HCT116 (cell line): ENCODE measurements around the gene RYR2. TPM values are rescaled to one million over a fixed set of nuclear protein-coding genes. Genes with fewer than 3 reads are reported as not detected.

Source experiments
- ATAC-seq: fragments of 200-7000 bp; cut with Tn5 transposase; 2 replicates; pipeline ENCODE4 v1.9.1; 2020; ENCODE audit warnings: mild to moderate bottlenecking, moderate library complexity
- BruUV-seq: library from RNA; stranded (reverse); fragments of 400-500 nt; replicated peaks from 2 replicates; lab custom pipeline; 2021; lab: Mats Ljungman, UMichigan
- CTCF ChIA-PET: fragments of 300-600 bp; sonication (Branson Sonifier 250); formaldehyde crosslinking; loops from one replicate; lab custom pipeline; 2021; ENCODE audit warnings: antibody characterized with exemption; lab: Charles Lee
- POLR2A ChIA-PET: fragments of 300-600, 350-600 bp; sonication (Branson Sonifier 250); formaldehyde crosslinking; loops from one replicate; lab custom pipeline; 2021; ENCODE audit warnings: antibody characterized with exemption; lab: Charles Lee
- RAD21 ChIA-PET, 2 experiments: fragments of 300-600 bp; sonication (Branson Sonifier 250); formaldehyde crosslinking; loops; one replicate each; lab custom pipeline; 2023; ENCODE audit warnings: low total read pairs in 2 of 2; ENCODE audit not compliant: uncharacterized antibody in 2 of 2, unreplicated experiment in 2 of 2, low non-redundant PET in 1 of 2; lab: Charles Lee
- DNase-seq: peaks from one replicate; pipeline ENCODE4 v3.0.0-alpha.2; 2010; ENCODE audit warnings: low read depth, low spot score
- H2AFZ ChIP-seq: fragments of 200-600 bp; shearing (Covaris generic), sonication (generic); 2 replicates; pipeline ENCODE4 v1.6.1; 2017; ENCODE audit warnings: low read depth, mixed run types, mixed read lengths, antibody characterized with exemption, low read length; ENCODE audit not compliant: poor library complexity, severe bottlenecking
- H3K27ac ChIP-seq: 2 replicates; pipeline ENCODE4 v1.5.1; 2012; ENCODE audit warnings: low read depth, low read length
- H3K27me3 ChIP-seq: fragments of 200-600 bp; sonication (generic); 2 replicates; pipeline ENCODE4 v1.6.1; 2016; ENCODE audit warnings: mixed run types, low read length, mixed read lengths; ENCODE audit not compliant: insufficient read depth
- H3K36me3 ChIP-seq, 2 experiments: fragments of 200-500 bp in 1 of 2; fragments of 200-600 bp in 1 of 2; sonication (Bioruptor generic) in 1 of 2; sonication (generic) in 1 of 2; 2 replicates each; pipeline versions ENCODE4 v1.5.1 to v1.6.1; 2014 to 2016; ENCODE audit warnings: low read length in 2 of 2, inconsistent platforms in 1 of 2, mixed read lengths in 1 of 2, mixed run types in 1 of 2; ENCODE audit not compliant: insufficient read depth in 2 of 2, control insufficient read depth in 1 of 2
- H3K4me1 ChIP-seq, 2 experiments: fragments of 200-600 bp in 1 of 2; sonication (generic) in 1 of 2; 2 replicates each; pipeline versions ENCODE4 v1.5.1 to v1.6.1; 2012 to 2017; ENCODE audit warnings: low read length in 2 of 2, inconsistent platforms in 1 of 2, mild to moderate bottlenecking in 1 of 2, mixed read lengths in 1 of 2, mixed run types in 1 of 2, moderate library complexity in 1 of 2; ENCODE audit not compliant: insufficient read depth in 2 of 2, control insufficient read depth in 1 of 2
- H3K4me2 ChIP-seq: fragments of 200-600 bp; sonication (generic); 2 replicates; pipeline ENCODE4 v1.6.1; 2017; ENCODE audit warnings: mixed run types, low read length, mixed read lengths
- H3K4me3 ChIP-seq, 2 experiments: fragments of 200-600 bp in 1 of 2; sonication (generic) in 1 of 2; replicated peaks in 1 of 2; 2 replicates each; pipeline ENCODE4 v1.5.1; 2011 to 2016; ENCODE audit warnings: low read length in 2 of 2, control low read depth in 1 of 2, low read depth in 1 of 2, mild to moderate bottlenecking in 1 of 2, mixed read lengths in 1 of 2, mixed run types in 1 of 2
- H3K79me2 ChIP-seq: fragments of 200-600 bp; sonication (generic); 2 replicates; pipeline ENCODE4 v1.6.1; 2017; ENCODE audit warnings: mild to moderate bottlenecking, mixed run types, low read length, moderate library complexity, mixed read lengths; ENCODE audit not compliant: insufficient read depth
- H3K9ac ChIP-seq: fragments of 200-600 bp; sonication (generic); 2 replicates; pipeline ENCODE4 v1.6.1; 2016; ENCODE audit warnings: low read length, mixed read lengths
- H3K9me2 ChIP-seq: fragments of 200-600 bp; sonication (generic), shearing (Covaris generic); 2 replicates; pipeline ENCODE4 v1.6.1; 2017; ENCODE audit warnings: mixed run types, mild to moderate bottlenecking, moderate library complexity; ENCODE audit not compliant: insufficient read depth
- H3K9me3 ChIP-seq, 2 experiments: fragments of 200-500 bp in 1 of 2; fragments of 200-600 bp in 1 of 2; sonication (Bioruptor generic) in 1 of 2; sonication (generic) in 1 of 2; 2 replicates each; pipeline ENCODE4 v1.6.1; 2014 to 2017; ENCODE audit warnings: low read length in 2 of 2, mixed read lengths in 2 of 2, inconsistent platforms in 1 of 2, low read depth in 1 of 2, mild to moderate bottlenecking in 1 of 2, mixed run types in 1 of 2, moderate library complexity in 1 of 2; ENCODE audit not compliant: control insufficient read depth in 1 of 2, insufficient read depth in 1 of 2
- H4K20me1 ChIP-seq: fragments of 200-600 bp; sonication (generic), shearing (Covaris generic); 2 replicates; pipeline ENCODE4 v1.6.1; 2017; ENCODE audit warnings: mixed run types, mild to moderate bottlenecking, moderate library complexity; ENCODE audit not compliant: insufficient read depth
- CBX3 ChIP-seq: IDR thresholded peaks from 2 replicates; pipeline ENCODE4 v1.6.1; 2012; ENCODE audit warnings: low read depth
- CTCF ChIP-seq, 3 experiments: fragments of 200-600 bp in 1 of 3; sonication (generic) in 1 of 3; IDR thresholded peaks in 2 of 3; conservative IDR thresholded peaks in 1 of 3; 2 replicates each; pipeline ENCODE4 v1.5.1; 2012 to 2017; ENCODE audit warnings: low read depth in 2 of 3, low read length in 2 of 3, antibody characterized with exemption in 1 of 3, borderline replicate concordance in 1 of 3, control low read depth in 1 of 3, mild to moderate bottlenecking in 1 of 3, mixed read lengths in 1 of 3, mixed run types in 1 of 3, moderate library complexity in 1 of 3; ENCODE audit not compliant: insufficient read depth in 1 of 3
- ELF1 ChIP-seq: IDR thresholded peaks from 2 replicates; pipeline ENCODE4 v1.6.1; 2012; ENCODE audit warnings: low read depth, borderline replicate concordance
- EZH2 ChIP-seq: fragments of 200-600 bp; sonication (generic); IDR thresholded peaks from 2 replicates; pipeline ENCODE4 v1.6.1; 2017; ENCODE audit warnings: antibody characterized with exemption, mixed run types
- EZH2phosphoT487 ChIP-seq: fragments of 200-600 bp; IDR thresholded peaks from 2 replicates; pipeline ENCODE4 v1.6.1; 2018; ENCODE audit warnings: antibody characterized with exemption, borderline replicate concordance
- FOSL1 ChIP-seq: IDR thresholded peaks from 2 replicates; pipeline ENCODE4 v1.6.1; 2012; ENCODE audit warnings: low read depth
- JUND ChIP-seq: IDR thresholded peaks from 2 replicates; pipeline ENCODE4 v1.6.1; 2012
- MAX ChIP-seq: IDR thresholded peaks from 2 replicates; pipeline ENCODE4 v1.6.1; 2012
- POLR2A ChIP-seq: IDR thresholded peaks from 2 replicates; pipeline ENCODE4 v1.7.0; 2011; ENCODE audit warnings: borderline replicate concordance; ENCODE audit not compliant: insufficient read depth, insufficient read length; ENCODE audit errors: extremely low read depth
- POLR2AphosphoS5 ChIP-seq: IDR thresholded peaks from 2 replicates; pipeline ENCODE4 v1.6.1; 2011; ENCODE audit warnings: mild to moderate bottlenecking, low read depth, low read length, moderate library complexity
- RAD21 ChIP-seq: IDR thresholded peaks from 2 replicates; pipeline ENCODE4 v1.6.1; 2012; ENCODE audit warnings: low read depth, mild to moderate bottlenecking
- SP1 ChIP-seq: IDR thresholded peaks from 2 replicates; pipeline ENCODE4 v1.6.1; 2012; ENCODE audit warnings: low read depth
- TCF7L2 ChIP-seq: IDR thresholded peaks from 2 replicates; pipeline ENCODE4 v1.7.0; 2011; ENCODE audit warnings: borderline replicate concordance, inconsistent platforms; ENCODE audit not compliant: insufficient read depth, insufficient read length; ENCODE audit errors: extremely low read depth
- YY1 ChIP-seq: IDR thresholded peaks from 2 replicates; pipeline ENCODE4 v1.6.1; 2011; ENCODE audit warnings: low read length, low read depth, moderate library complexity, mild to moderate bottlenecking; ENCODE audit not compliant: insufficient replicate concordance; ENCODE audit errors: extremely low read depth
- ZBTB33 ChIP-seq: IDR thresholded peaks from 2 replicates; pipeline ENCODE4 v1.6.1; 2011; ENCODE audit warnings: mild to moderate bottlenecking, low read length, moderate library complexity; ENCODE audit not compliant: insufficient replicate concordance; ENCODE audit errors: extremely low read depth
- ZFX ChIP-seq: fragments of 450-650 bp; IDR thresholded peaks from 2 replicates; pipeline ENCODE4 v1.6.1; 2017
- intact Hi-C: fragments of 100-400 bp; cut with micrococcal nuclease; formaldehyde crosslinking; loops from 2 replicates; pipeline ENCODE4 v1.10.0; 2022
- total RNA-seq: library from RNA; stranded (reverse); gene quantifications from one replicate; pipeline ENCODE4 v1.2.1, GENCODE V29; 2021; ENCODE audit not compliant: unreplicated experiment
- TF ChIP-seq, protein P1 (sequence below): IDR thresholded peaks from 2 replicates; pipeline ENCODE4 v1.6.1; 2012; ENCODE audit warnings: low read depth
- TF ChIP-seq, protein P2 (sequence below): IDR thresholded peaks from 2 replicates; pipeline ENCODE4 v1.6.1; 2012

RYR2 gene
- total RNA-seq, 1 experiment from 2014 or later: 0.02 TPM

DNA sequence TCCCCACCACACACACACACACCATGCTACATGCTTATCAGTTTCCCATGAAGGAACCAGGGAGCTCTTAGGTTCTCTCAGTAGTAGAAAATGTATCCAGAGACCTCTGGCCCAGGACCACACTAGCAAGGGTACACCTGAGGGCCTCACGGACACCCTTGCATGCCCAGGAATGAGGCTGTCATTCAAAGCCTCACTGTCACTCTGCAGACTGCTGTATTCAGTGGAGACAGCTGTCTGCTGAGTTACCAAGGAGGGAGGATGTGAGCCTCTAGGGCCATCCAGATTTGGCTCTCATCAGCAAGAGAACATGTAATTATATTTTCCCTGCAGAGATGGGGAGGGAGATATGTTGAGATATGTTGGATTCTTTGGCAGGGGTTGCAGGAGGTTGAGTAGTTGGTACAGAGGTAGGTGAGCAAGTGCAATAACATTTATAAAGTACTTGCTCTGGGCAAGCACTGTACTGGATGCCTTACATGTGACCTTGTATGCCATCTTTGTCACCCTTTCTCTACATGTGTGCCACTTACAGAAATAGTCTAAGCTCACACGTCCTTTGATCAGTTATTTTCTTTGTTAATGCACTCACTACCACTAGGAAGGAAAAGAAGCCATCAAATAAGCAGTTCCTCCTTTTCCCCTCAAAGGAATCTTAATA, 598.2 kb downstream of the RYR2 start:
- TF ChIP-seq, protein P1, sequence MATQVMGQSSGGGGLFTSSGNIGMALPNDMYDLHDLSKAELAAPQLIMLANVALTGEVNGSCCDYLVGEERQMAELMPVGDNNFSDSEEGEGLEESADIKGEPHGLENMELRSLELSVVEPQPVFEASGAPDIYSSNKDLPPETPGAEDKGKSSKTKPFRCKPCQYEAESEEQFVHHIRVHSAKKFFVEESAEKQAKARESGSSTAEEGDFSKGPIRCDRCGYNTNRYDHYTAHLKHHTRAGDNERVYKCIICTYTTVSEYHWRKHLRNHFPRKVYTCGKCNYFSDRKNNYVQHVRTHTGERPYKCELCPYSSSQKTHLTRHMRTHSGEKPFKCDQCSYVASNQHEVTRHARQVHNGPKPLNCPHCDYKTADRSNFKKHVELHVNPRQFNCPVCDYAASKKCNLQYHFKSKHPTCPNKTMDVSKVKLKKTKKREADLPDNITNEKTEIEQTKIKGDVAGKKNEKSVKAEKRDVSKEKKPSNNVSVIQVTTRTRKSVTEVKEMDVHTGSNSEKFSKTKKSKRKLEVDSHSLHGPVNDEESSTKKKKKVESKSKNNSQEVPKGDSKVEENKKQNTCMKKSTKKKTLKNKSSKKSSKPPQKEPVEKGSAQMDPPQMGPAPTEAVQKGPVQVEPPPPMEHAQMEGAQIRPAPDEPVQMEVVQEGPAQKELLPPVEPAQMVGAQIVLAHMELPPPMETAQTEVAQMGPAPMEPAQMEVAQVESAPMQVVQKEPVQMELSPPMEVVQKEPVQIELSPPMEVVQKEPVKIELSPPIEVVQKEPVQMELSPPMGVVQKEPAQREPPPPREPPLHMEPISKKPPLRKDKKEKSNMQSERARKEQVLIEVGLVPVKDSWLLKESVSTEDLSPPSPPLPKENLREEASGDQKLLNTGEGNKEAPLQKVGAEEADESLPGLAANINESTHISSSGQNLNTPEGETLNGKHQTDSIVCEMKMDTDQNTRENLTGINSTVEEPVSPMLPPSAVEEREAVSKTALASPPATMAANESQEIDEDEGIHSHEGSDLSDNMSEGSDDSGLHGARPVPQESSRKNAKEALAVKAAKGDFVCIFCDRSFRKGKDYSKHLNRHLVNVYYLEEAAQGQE: no peak
- TF ChIP-seq JUND: no peak
- TF ChIP-seq POLR2A: no peak
- TF ChIP-seq RAD21: no peak
- no peak for TF ChIP-seq ELF1
- TF ChIP-seq ZBTB33: no peak
- no peak for TF ChIP-seq FOSL1
- TF ChIP-seq, protein P2, sequence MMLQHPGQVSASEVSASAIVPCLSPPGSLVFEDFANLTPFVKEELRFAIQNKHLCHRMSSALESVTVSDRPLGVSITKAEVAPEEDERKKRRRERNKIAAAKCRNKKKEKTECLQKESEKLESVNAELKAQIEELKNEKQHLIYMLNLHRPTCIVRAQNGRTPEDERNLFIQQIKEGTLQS: no peak
- no peak for TF ChIP-seq CTCF (IDR thresholded peaks at IDR 0.05 in 2 of 3, conservative IDR thresholded peaks at IDR 0.05 in 1 of 3; ENCODE audit: borderline replicate concordance in 1 of 3, insufficient read depth in 1 of 3, low read depth in 2 of 3, low read length in 2 of 3)
- no peak for TF ChIP-seq EZH2
- TF ChIP-seq YY1: no peak
- no peak for TF ChIP-seq TCF7L2
- no peak for TF ChIP-seq ZFX
- no peak for TF ChIP-seq MAX
- TF ChIP-seq EZH2phosphoT487: no peak
- no peak for TF ChIP-seq POLR2AphosphoS5
- TF ChIP-seq CBX3: no peak
- no peak for TF ChIP-seq SP1
- CTCF ChIA-PET: no interaction called here
- Histone ChIP-seq H3K4me2 (no peak overlapping the region), H3K27ac (no peak overlapping the region), H3K9me2 (no peaks in the 10 kb centered on the region), H3K9me3 (peaks cover 0 to 9% of the 10 kb centered on the region in 2 experiments; a peak in 2 of 4 replicates), H2AFZ (no peak overlapping the region), H3K4me1 (no peaks in the 10 kb centered on the region), H3K9ac (no peak overlapping the region), H3K4me3 (no peak overlapping the region), H3K27me3 (no peaks in the 10 kb centered on the region), H4K20me1 (no peaks in the 10 kb centered on the region), H3K79me2 (no peaks in the 10 kb centered on the region), H3K36me3 (no peaks in the 10 kb centered on the region)
- no peak for DNase-seq
- RAD21 ChIA-PET: no interaction called here
- BruUV-seq: no TSS peak
- POLR2A ChIA-PET: no interaction called here
- no peak for ATAC-seq
- intact Hi-C loops: no loop called here
